ENCODE measurements around the gene ZDHHC23.

- no peak for TF ChIP-seq PAF1 (CRISPR knock-in tag; IDR thresholded peaks at IDR 0.05)
- TF ChIP-seq CEBPG (CRISPR knock-in tag; IDR thresholded peaks at IDR 0.05) = no peak
- no peak for TF ChIP-seq JUND (CRISPR knock-in tag; IDR thresholded peaks at IDR 0.05)
- no peak for TF ChIP-seq KDM5A (IDR thresholded peaks at IDR 0.05; ENCODE audit: borderline replicate concordance, low read length)
- TF ChIP-seq USF2 (IDR thresholded peaks at IDR 0.05; ENCODE audit: low read depth, low read length) = no peak
- no peak for TF ChIP-seq USF2 (CRISPR knock-in tag; IDR thresholded peaks at IDR 0.05; ENCODE audit: borderline replicate concordance)
- TF ChIP-seq WIZ (CRISPR knock-in tag; IDR thresholded peaks at IDR 0.05) = no peak
- TF ChIP-seq CREM (IDR thresholded peaks at IDR 0.05) = no peak
- no peak for TF ChIP-seq CREM (CRISPR knock-in tag; IDR thresholded peaks at IDR 0.05)
- TF ChIP-seq TBP (CRISPR knock-in tag; IDR thresholded peaks at IDR 0.05) = no peak
- no peak for TF ChIP-seq TAF1 (CRISPR knock-in tag; IDR thresholded peaks at IDR 0.05)
- TF ChIP-seq ETV5 (CRISPR knock-in tag; IDR thresholded peaks at IDR 0.05; ENCODE audit: borderline replicate concordance) = no peak
- TF ChIP-seq, protein P1, sequence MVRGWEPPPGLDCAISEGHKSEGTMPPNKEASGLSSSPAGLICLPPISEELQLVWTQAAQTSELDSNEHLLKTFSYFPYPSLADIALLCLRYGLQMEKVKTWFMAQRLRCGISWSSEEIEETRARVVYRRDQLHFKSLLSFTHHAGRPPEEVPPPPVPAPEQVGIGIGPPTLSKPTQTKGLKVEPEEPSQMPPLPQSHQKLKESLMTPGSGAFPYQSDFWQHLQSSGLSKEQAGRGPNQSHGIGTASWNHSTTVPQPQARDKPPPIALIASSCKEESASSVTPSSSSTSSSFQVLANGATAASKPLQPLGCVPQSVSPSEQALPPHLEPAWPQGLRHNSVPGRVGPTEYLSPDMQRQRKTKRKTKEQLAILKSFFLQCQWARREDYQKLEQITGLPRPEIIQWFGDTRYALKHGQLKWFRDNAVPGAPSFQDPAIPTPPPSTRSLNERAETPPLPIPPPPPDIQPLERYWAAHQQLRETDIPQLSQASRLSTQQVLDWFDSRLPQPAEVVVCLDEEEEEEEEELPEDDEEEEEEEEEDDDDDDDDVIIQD (CRISPR knock-in tag; IDR thresholded peaks at IDR 0.05; ENCODE audit: low read depth) = no peak
- no peak for TF ChIP-seq DDIT3 (CRISPR knock-in tag; IDR thresholded peaks at IDR 0.05)
- TF ChIP-seq HES4 (CRISPR knock-in tag; IDR thresholded peaks at IDR 0.05; ENCODE audit: borderline replicate concordance) = no peak
- no peak for TF ChIP-seq MYC (CRISPR knock-in tag; IDR thresholded peaks at IDR 0.05; ENCODE audit: borderline replicate concordance)
These were observed 41.2 kb upstream of the ZDHHC23 start for GRCh38 chr3:113906568-113907140.
